Right hindlimb (tissue), 1 donor: Measurements from ENCODE around the gene PCNX2.

Source experiments
- DNase-seq: peaks from one replicate; pipeline ENCODE4 v3.0.0-alpha.2; 2018

The PCNX2 gene

GRCh38 chr1:232951180-232951579, 344.3 kb downstream of the PCNX2 start:
- DNase-seq, result peak; percentile 27

- peak; percentile 96 for DNase-seq
These were observed 345.0 kb downstream of the PCNX2 start, which contains the start of gene NTPCR for GRCh38 chr1:232950197-232951176. NTPCR (plus strand) TSS chr1:232950611; CDS start chr1:232950711, 100 bp downstream.

GRCh38 chr1:232949636-232950196, 345.8 kb downstream of the PCNX2 start:
- DNase-seq, result no peak

DNA sequence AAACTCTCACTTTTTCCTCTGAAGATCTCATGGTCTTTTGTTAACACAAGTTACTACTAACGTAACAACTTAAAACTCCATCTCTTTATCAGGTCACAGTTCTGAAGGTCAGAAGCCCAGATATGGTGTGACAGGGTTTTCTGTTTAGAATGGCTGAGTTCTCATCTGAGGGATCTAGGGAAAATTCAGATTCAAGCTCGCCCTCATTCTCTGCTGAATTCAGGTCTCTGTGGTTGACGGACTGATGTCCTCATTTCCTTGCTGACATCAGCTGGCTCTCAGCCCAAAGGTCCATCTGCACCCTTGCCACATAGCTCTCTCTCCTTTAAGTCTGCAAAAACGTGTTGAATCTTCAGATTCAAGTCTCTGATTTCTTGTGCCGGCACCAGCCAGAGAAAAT, 351.2 kb downstream of the PCNX2 start:
- DNase-seq, result no peak

DNA sequence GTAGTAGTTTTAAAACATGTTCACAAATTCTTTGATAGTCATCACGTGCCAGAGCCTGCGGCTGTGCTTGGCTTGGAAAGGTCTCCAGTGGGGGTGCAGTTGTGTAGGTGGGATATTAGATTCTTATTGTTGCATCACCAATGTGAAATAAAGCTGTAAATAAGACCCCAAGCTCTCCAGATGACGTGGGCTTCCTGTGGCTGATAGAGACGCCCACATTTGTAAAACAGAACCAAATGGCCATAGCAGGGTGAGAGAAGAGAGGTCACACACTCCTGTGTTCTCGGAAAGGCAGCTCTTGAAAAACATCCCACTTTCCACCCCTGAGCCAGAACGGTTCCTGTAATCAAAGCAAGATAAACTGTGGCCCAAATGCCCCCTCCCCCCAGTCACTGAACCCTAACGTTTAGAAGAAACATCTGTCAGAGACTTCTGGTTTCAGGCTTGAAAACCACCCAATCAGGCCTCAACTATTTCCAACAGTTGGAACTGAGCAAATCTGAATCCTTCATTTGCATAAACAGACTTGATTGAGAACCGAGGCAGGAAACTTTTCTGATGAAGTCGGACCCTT, 351.8 kb downstream of the PCNX2 start:
- DNase-seq, result no peak

DNA sequence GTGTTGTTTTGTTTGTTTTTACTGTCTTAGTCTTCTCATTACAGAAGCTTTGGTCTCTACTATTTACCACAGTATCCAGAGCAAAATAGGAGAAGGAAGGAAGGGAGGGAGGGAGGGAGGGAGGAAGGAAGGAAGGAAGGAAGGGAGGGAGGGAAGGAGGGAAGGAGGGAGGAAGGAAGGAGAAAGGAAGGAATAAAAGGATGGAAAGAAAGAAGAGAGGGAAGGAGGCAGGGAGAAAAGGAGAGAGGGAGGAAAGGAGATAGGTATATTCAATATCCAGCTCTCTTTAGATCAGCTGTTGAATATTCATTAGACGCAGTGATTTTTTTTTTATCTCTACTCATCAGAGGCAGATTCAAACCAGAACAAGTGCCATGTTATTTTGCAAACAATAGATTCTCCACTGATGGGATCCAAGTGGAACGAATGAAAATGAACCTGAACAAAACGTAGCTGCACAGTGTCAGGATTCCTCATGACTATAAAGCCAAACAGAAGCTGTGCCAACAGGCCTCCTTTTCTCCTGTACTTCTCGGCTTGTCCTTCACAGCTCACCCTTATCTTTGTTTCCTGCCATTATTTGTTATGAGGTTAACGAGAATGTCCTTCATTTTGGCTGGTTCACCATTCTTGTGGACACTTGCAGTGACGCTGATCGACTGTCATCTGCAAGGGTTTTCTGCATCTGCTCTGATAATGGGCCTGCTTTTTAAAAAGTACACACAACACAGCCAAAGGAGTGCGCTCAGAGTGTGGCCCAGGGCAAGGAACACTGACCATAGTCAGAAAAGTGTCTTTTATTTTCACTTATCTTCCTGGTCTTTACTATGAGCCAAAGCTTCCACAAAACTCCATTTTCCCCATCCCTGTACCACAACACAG, 352.9 kb downstream of the PCNX2 start:
- no peak for DNase-seq

- no peak for DNase-seq
These were observed 355.3 kb downstream of the PCNX2 start for GRCh38 chr1:232940262-232940661.

DNA sequence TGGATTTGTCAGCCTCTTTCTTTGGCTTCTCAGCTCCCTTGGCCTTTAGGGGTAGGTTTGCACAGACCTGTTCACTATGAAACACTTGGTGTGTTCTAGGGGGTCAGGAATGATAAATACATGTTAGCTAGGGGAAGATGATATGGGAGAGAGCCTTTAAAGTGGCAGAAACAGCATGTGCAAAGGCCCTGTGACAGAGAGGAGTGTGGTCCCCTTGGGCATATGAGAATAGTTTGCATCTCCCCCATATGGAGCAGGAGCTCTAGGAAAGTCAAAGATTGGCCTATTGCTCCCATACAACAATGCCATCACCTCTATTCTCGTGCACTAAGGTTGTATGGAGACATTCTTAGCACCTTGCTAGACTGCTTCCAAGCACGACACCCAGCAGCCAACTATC, 355.8 kb downstream of the PCNX2 start:
- DNase-seq, result no peak

DNA sequence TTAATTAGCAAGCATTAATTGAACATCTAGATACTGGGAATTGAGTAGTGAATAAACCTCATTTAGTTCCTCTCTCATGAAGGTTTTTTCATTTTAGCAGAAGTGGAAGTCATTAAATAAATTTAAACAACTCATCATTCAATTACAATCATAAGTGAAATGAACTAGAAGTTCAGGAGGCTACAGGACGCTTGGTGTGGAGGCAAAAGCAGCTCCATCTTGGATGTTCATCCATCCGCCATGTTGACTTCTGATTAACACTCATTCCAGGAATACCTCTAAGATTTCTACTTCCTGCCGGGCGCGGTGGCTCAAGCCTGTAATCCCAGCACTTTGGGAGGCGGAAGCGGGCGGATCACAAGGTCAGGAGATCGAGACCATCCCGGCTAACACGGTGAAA, 356.6 kb downstream of the PCNX2 start:
- no peak for DNase-seq

DNA sequence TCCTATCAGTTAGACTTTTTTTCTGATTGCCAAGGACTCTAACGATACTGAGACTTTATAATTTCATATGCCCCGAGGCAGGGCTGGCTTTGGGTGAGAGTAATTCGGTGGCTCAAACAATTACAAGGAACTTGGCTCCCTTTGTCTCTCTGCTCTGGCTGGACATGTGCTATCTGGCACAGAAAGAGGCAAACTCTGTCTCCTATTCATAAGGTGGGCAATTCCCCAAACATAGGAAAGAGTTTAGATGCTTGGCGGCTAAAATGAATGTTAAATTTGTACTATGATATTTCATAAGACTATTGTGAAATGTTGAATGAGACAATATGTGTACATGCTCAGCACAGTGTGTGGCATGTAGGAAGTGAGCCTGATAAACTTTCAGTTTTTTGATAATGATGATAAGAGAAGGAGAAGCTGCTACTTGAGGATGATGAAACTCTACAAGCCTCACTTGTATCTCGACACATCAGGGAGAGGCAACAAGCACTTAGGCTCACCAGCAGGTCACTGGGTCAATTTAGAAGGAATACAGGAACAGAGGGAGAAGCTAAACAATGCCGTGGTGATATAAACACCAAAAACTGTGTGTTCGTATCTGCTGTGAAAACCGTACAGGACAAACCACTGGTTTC, 357.7 kb downstream of the PCNX2 start:
- DNase-seq, result no peak

GRCh38 chr1:232936941-232937340, 358.6 kb downstream of the PCNX2 start:
- DNase-seq, result no peak
